ENCODE results near the gene ELOVL6.
A peak's percentile ranks its signal among the peaks of the same experiment; 100 is the strongest.

ELOVL6 gene

DNA sequence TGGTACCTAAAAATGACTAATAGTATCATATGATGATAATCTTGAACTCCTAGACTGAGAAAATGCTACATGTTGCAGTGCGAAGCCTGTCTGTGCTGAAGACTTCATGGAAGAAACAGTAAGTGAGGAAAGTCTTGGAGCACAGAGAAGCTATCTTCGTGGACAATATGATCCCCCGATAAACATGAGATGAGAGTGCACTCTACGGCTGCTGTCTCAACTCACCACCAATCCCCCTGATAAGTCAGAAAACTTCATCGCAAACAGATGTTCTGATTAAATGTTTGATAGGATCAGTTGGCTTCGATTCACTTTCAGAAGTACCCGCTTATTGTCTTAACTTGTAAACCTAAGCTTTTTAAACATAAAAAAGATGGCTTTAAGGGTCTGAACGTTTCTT, 130.2 kb downstream of the ELOVL6 start:
- H3K4me1 ChIP-seq (ENCODE audit: control insufficient read depth, insufficient read depth, low read length), result no peaks in the 10 kb centered on the region
- H3K27me3 ChIP-seq (ENCODE audit: control insufficient read depth, insufficient read depth, low read length), result no peaks in the 10 kb centered on the region

GRCh38 chr4:110064934-110065333, 133.5 kb downstream of the ELOVL6 start:
- Histone ChIP-seq H3K27me3 (ENCODE audit: control insufficient read depth, insufficient read depth, low read length) (no peaks in the 10 kb centered on the region), H3K27ac (ENCODE audit: low read length) (no peak overlapping the region), H3K4me3 (ENCODE audit: low read length) (no peak overlapping the region), H3K9me3 (ENCODE audit: control insufficient read depth, insufficient read depth, low read length) (no peaks in the 10 kb centered on the region), H3K36me3 (ENCODE audit: control insufficient read depth, insufficient read depth, low read length) (no peaks in the 10 kb centered on the region), H3K4me1 (ENCODE audit: control insufficient read depth, insufficient read depth, low read length) (no peaks in the 10 kb centered on the region)
- no peak for DNase-seq (ENCODE audit: low read depth, low spot score)
- no CpG with 5 or more reads among the region's 2 CpGs for WGBS (ENCODE audit: insufficient coverage, insufficient read length)

More for the DNA sequence above, 130.2 kb downstream of the ELOVL6 start:
- H3K4me3 ChIP-seq (ENCODE audit: low read length), result no peak overlapping the region
- H3K27ac ChIP-seq (ENCODE audit: low read length), result no peak overlapping the region
- no peaks in the 10 kb centered on the region for H3K9me3 ChIP-seq (ENCODE audit: control insufficient read depth, insufficient read depth, low read length)
- WGBS (ENCODE audit: insufficient coverage, insufficient read length), result no CpG with 5 or more reads among the region's 8 CpGs
- DNase-seq (ENCODE audit: low read depth, low spot score), result no peak
- H3K36me3 ChIP-seq (ENCODE audit: control insufficient read depth, insufficient read depth, low read length), result no peaks in the 10 kb centered on the region

DNA sequence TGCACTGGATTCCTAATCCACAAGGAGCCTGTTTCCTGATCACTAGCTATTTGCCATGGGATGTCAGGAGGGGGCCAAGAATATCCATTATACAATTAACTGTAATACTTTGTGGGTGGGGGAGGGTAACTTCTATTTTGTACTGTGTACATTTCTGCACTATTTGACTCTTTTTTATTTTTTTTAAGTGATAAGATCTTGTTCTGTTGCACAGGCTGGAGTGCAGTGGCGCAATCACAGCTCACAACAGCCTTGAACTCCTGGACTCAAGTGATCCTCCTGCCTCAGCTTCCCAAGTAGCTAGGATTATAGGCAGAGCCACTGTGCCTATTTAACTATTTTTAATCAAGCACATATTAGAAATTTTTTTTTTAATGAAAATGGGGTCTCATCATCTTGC, 134.1 kb downstream of the ELOVL6 start:
- H3K27ac ChIP-seq (ENCODE audit: low read length), result no peak overlapping the region
- no CpG with 5 or more reads among the region's 1 CpG for WGBS (ENCODE audit: insufficient coverage, insufficient read length)
- H3K27me3 ChIP-seq (ENCODE audit: control insufficient read depth, insufficient read depth, low read length), result no peaks in the 10 kb centered on the region
- no peaks in the 10 kb centered on the region for H3K4me1 ChIP-seq (ENCODE audit: control insufficient read depth, insufficient read depth, low read length)
- H3K4me3 ChIP-seq (ENCODE audit: low read length), result no peak overlapping the region
- H3K9me3 ChIP-seq (ENCODE audit: control insufficient read depth, insufficient read depth, low read length), result no peaks in the 10 kb centered on the region
- no peak for DNase-seq (ENCODE audit: low read depth, low spot score)
- H3K36me3 ChIP-seq (ENCODE audit: control insufficient read depth, insufficient read depth, low read length), result no peaks in the 10 kb centered on the region

GRCh38 chr4:110062166-110062565, 136.2 kb downstream of the ELOVL6 start:
- Histone ChIP-seq H3K4me3 (ENCODE audit: low read length) (no peak overlapping the region), H3K4me1 (ENCODE audit: control insufficient read depth, insufficient read depth, low read length) (no peaks in the 10 kb centered on the region), H3K36me3 (ENCODE audit: control insufficient read depth, insufficient read depth, low read length) (no peaks in the 10 kb centered on the region; the same call in 1 of the 2 replicates), H3K9me3 (ENCODE audit: control insufficient read depth, insufficient read depth, low read length) (no peaks in the 10 kb centered on the region), H3K27me3 (ENCODE audit: control insufficient read depth, insufficient read depth, low read length) (no peaks in the 10 kb centered on the region), H3K27ac (ENCODE audit: low read length) (no peak overlapping the region)
- no CpG with 5 or more reads among the region's 5 CpGs for WGBS (ENCODE audit: insufficient coverage, insufficient read length)
- no peak for DNase-seq (ENCODE audit: low read depth, low spot score)

DNA sequence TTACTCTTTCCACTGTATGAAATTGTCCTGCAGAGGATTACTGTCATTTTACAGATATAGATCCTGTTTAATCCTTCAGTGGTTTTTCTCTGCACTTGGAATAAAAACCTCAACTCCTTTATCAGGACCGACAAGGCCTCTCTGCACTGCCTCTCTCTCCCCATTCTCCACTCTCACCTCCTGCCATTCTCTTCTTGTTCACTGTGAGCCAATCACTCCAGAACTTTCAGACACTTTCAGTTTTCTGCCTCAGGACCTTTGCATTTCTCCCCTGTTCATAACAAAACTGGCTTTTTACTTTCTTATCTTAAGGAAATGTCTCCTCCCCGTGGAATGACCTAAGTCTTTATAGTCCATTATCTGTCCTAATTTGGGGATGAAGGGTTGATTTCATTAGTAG, 137.3 kb downstream of the ELOVL6 start:
- no peaks in the 10 kb centered on the region for H3K9me3 ChIP-seq (ENCODE audit: control insufficient read depth, insufficient read depth, low read length)
- no peaks in the 10 kb centered on the region for H3K4me1 ChIP-seq (ENCODE audit: control insufficient read depth, insufficient read depth, low read length)
- WGBS (ENCODE audit: insufficient coverage, insufficient read length), result no CpG with 5 or more reads among the region's 2 CpGs
- no peak overlapping the region for H3K4me3 ChIP-seq (ENCODE audit: low read length)
- no peaks in the 10 kb centered on the region; the same call in 1 of the 2 replicates for H3K36me3 ChIP-seq (ENCODE audit: control insufficient read depth, insufficient read depth, low read length)
- no peak for DNase-seq (ENCODE audit: low read depth, low spot score)
- H3K27ac ChIP-seq (ENCODE audit: low read length), result no peak overlapping the region
- H3K27me3 ChIP-seq (ENCODE audit: control insufficient read depth, insufficient read depth, low read length), result no peaks in the 10 kb centered on the region

- Histone ChIP-seq H3K4me3 (ENCODE audit: low read length) (no peak overlapping the region), H3K4me1 (ENCODE audit: control insufficient read depth, insufficient read depth, low read length) (no peaks in the 10 kb centered on the region), H3K27ac (ENCODE audit: low read length) (no peak overlapping the region), H3K27me3 (ENCODE audit: control insufficient read depth, insufficient read depth, low read length) (no peaks in the 10 kb centered on the region), H3K36me3 (ENCODE audit: control insufficient read depth, insufficient read depth, low read length) (no peaks in the 10 kb centered on the region; the same call in 1 of the 2 replicates), H3K9me3 (ENCODE audit: control insufficient read depth, insufficient read depth, low read length) (no peaks in the 10 kb centered on the region)
- no peak for DNase-seq (ENCODE audit: low read depth, low spot score)
- no CpG with 5 or more reads among the region's 3 CpGs for WGBS (ENCODE audit: insufficient coverage, insufficient read length)
Measured at GRCh38 chr4:110059556-110060191, 138.7 kb downstream of the ELOVL6 start.

GRCh38 chr4:110058677-110059076, 139.7 kb downstream of the ELOVL6 start:
- H3K4me1 ChIP-seq (ENCODE audit: control insufficient read depth, insufficient read depth, low read length), result no peaks in the 10 kb centered on the region
- no peaks in the 10 kb centered on the region for H3K27me3 ChIP-seq (ENCODE audit: control insufficient read depth, insufficient read depth, low read length)
- no CpG with 5 or more reads among the region's 1 CpG for WGBS (ENCODE audit: insufficient coverage, insufficient read length)

DNA sequence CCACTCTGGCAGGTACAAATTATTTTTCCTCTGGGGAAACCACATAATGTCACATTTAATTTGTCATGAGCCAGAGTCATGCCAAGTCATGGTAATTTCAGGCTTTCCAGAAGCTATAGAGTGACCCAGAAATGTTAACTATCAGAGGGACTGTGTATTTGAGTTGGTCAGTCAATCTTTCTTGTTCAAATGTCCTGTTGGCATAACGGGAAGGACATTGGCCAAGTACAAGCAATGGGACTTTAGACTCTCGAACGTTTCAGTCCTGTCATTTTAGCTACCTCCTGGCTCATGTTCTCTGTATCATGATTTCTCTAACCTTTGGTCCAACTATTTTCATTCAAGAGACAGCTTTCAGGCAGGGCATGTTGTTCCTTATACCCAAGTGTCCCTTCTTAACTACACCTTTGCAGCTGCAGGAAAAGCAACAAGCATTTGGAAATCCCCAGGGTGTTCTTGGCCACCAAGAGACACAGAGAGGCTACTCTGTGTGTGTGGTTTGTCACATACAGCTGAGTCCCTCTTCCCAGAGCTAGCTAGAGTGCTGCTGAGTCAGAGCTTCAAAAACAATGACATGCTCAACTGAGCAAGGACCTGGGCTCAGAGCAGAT, 143.2 kb downstream of the ELOVL6 start:
- Histone ChIP-seq H3K9me3 (ENCODE audit: control insufficient read depth, insufficient read depth, low read length) (no peaks in the 10 kb centered on the region), H3K27me3 (ENCODE audit: control insufficient read depth, insufficient read depth, low read length) (no peaks in the 10 kb centered on the region), H3K36me3 (ENCODE audit: control insufficient read depth, insufficient read depth, low read length) (peaks cover 4% of the 10 kb centered on the region; the same call in 1 of the 2 replicates), H3K27ac (ENCODE audit: low read length) (no peak overlapping the region), H3K4me1 (ENCODE audit: control insufficient read depth, insufficient read depth, low read length) (no peaks in the 10 kb centered on the region), H3K4me3 (ENCODE audit: low read length) (no peak overlapping the region)
- no peak for DNase-seq (ENCODE audit: low read depth, low spot score)
- WGBS (ENCODE audit: insufficient coverage, insufficient read length), result no CpG with 5 or more reads among the region's 3 CpGs

More at GRCh38 chr4:110058677-110059076, 139.7 kb downstream of the ELOVL6 start:
- Histone ChIP-seq H3K4me3 (ENCODE audit: low read length) (no peak overlapping the region), H3K27ac (ENCODE audit: low read length) (no peak overlapping the region), H3K9me3 (ENCODE audit: control insufficient read depth, insufficient read depth, low read length) (no peaks in the 10 kb centered on the region), H3K36me3 (ENCODE audit: control insufficient read depth, insufficient read depth, low read length) (no peaks in the 10 kb centered on the region; the same call in 1 of the 2 replicates)
- DNase-seq (ENCODE audit: low read depth, low spot score), result no peak

- Histone ChIP-seq H3K4me1 (ENCODE audit: control insufficient read depth, insufficient read depth, low read length) (no peaks in the 10 kb centered on the region), H3K4me3 (ENCODE audit: low read length) (no peak overlapping the region), H3K27me3 (ENCODE audit: control insufficient read depth, insufficient read depth, low read length) (no peaks in the 10 kb centered on the region), H3K27ac (ENCODE audit: low read length) (no peak overlapping the region), H3K9me3 (ENCODE audit: control insufficient read depth, insufficient read depth, low read length) (no peaks in the 10 kb centered on the region), H3K36me3 (ENCODE audit: control insufficient read depth, insufficient read depth, low read length) (peaks cover 6% of the 10 kb centered on the region; the same call in 1 of the 2 replicates)
- no CpG with 5 or more reads among the region's 9 CpGs for WGBS (ENCODE audit: insufficient coverage, insufficient read length)
- peak; percentile 9 for DNase-seq (ENCODE audit: low read depth, low spot score)
Measured at GRCh38 chr4:110049951-110050925, 148.2 kb downstream of the ELOVL6 start.

DNA sequence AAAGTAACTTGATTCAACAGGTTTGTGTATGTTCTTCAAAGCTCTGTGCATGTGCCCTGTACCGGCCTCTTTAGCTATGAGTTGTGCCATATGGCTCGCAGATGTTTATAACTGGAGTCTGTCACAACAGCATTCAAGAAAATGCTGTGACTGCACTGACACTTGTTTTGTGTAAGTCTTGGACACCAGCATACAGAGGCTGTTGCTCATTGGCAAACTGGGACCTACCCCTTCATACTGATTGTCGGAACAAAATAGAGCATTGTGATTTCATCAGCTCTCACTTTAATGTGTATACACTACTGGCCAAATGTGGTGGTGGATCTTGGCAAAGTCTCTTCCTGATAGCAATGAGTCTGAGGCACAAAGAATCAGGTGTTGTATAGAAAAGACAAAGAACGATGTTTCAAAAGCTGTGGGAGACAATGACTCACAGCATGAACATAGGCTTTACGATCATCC, 151.8 kb downstream of the ELOVL6 start:
- DNase-seq (ENCODE audit: low read depth, low spot score), result no peak
- no peaks in the 10 kb centered on the region for H3K27me3 ChIP-seq (ENCODE audit: control insufficient read depth, insufficient read depth, low read length)
- WGBS (ENCODE audit: insufficient coverage, insufficient read length), result no CpG with 5 or more reads among the region's 5 CpGs

More for the DNA sequence above, 151.8 kb downstream of the ELOVL6 start:
- peaks cover 6% of the 10 kb centered on the region; the same call in 1 of the 2 replicates for H3K36me3 ChIP-seq (ENCODE audit: control insufficient read depth, insufficient read depth, low read length)
- H3K4me1 ChIP-seq (ENCODE audit: control insufficient read depth, insufficient read depth, low read length), result peaks cover 1% of the 10 kb centered on the region; the same call in 1 of the 2 replicates
- no peak overlapping the region for H3K27ac ChIP-seq (ENCODE audit: low read length)
- H3K4me3 ChIP-seq (ENCODE audit: low read length), result no peak overlapping the region
- no peaks in the 10 kb centered on the region for H3K9me3 ChIP-seq (ENCODE audit: control insufficient read depth, insufficient read depth, low read length)

All from iPS DF 6.9 (cell line).